GM19023 (cell line): Measurements from ENCODE around the gene SCLT1.
"Not testable (repeated sequence)": the region's sequence is repeated elsewhere in the genome, so short reads cannot be mapped to it uniquely, and the experiment has no call there.

Source experiments
- ATAC-seq: cut with Tn5 transposase; IDR thresholded peaks from one replicate; pipeline ENCODE4 v1.9.1; 2021; ENCODE audit warnings: mild to moderate bottlenecking, moderate library complexity; ENCODE audit not compliant: unreplicated experiment

SCLT1 gene

GRCh38 chr4:129077326-129077725, 16.0 kb downstream of the SCLT1 start:
- no peak for ATAC-seq

- not testable (repeated sequence) for ATAC-seq
These were observed 23.8 kb downstream of the SCLT1 start for GRCh38 chr4:129069537-129069936.

- ATAC-seq = no peak
These were observed 28.6 kb downstream of the SCLT1 start for GRCh38 chr4:129064717-129065116.

- no peak for ATAC-seq
These were observed 29.7 kb downstream of the SCLT1 start for GRCh38 chr4:129063640-129064039.

GRCh38 chr4:129062580-129062979, 30.8 kb downstream of the SCLT1 start:
- ATAC-seq = no peak

GRCh38 chr4:129059028-129059427, 34.3 kb downstream of the SCLT1 start:
- no peak for ATAC-seq

- ATAC-seq = no peak
These were observed 47.0 kb downstream of the SCLT1 start for GRCh38 chr4:129046055-129046959.

GRCh38 chr4:129043523-129043922, 49.8 kb downstream of the SCLT1 start:
- ATAC-seq = no peak

- ATAC-seq = no peak
These were observed 52.9 kb downstream of the SCLT1 start for GRCh38 chr4:129040471-129040870.

GRCh38 chr4:129037093-129037492, 56.2 kb downstream of the SCLT1 start:
- no peak for ATAC-seq

- ATAC-seq = no peak
These were observed 78.5 kb downstream of the SCLT1 start for GRCh38 chr4:129014566-129015509.

GRCh38 chr4:129008096-129008495, 85.2 kb downstream of the SCLT1 start:
- ATAC-seq = no peak

- ATAC-seq = no peak
These were observed 106.4 kb downstream of the SCLT1 start for GRCh38 chr4:128986908-128987307.

GRCh38 chr4:128986019-128986418, 107.3 kb downstream of the SCLT1 start:
- no peak for ATAC-seq

GRCh38 chr4:128983771-128984485, 109.4 kb downstream of the SCLT1 start:
- no peak for ATAC-seq

- no peak for ATAC-seq
These were observed 112.0 kb downstream of the SCLT1 start for GRCh38 chr4:128981377-128981776.

GRCh38 chr4:128980816-128981326, 112.5 kb downstream of the SCLT1 start:
- ATAC-seq = no peak

- ATAC-seq = no peak
These were observed 113.4 kb downstream of the SCLT1 start for GRCh38 chr4:128979934-128980333.

- ATAC-seq = no peak
These were observed 114.4 kb downstream of the SCLT1 start for GRCh38 chr4:128978985-128979384.

- no peak for ATAC-seq
These were observed 119.2 kb downstream of the SCLT1 start for GRCh38 chr4:128974136-128974581.

- no peak for ATAC-seq
These were observed 120.0 kb downstream of the SCLT1 start for GRCh38 chr4:128973384-128973783.
